Cardiac muscle cell (in vitro differentiated cells and primary cell): ENCODE measurements around the gene CASK. TPM values are rescaled to one million over a fixed set of nuclear protein-coding genes. Genes with fewer than 3 reads are reported as not detected.

ENCODE experiments used
- DNase-seq, 2 donors: peaks; one replicate each; pipeline versions ENCODE4 v3.0.0 to v3.0.0-alpha.2; 2010 to 2017; ENCODE audit warnings: low read depth in 1 of 2, low spot score in 1 of 2
- H3K27ac ChIP-seq: fragments of 200-600 bp; sonication (generic); 2 replicates; pipeline ENCODE4 v1.5.1; 2016
- H3K27me3 ChIP-seq: fragments of 200-600 bp; sonication (generic); 2 replicates; pipeline ENCODE4 v1.6.0; 2016; ENCODE audit warnings: control low read depth
- H3K36me3 ChIP-seq: fragments of 200-600 bp; sonication (generic); 2 replicates; pipeline ENCODE4 v1.5.1; 2016; ENCODE audit warnings: control low read depth
- H3K4me1 ChIP-seq: fragments of 200-600 bp; sonication (generic); 2 replicates; pipeline ENCODE4 v1.8.1; 2017; ENCODE audit warnings: low read depth, mild to moderate bottlenecking, mixed run types
- H3K4me3 ChIP-seq: fragments of 200-600 bp; sonication (generic); 2 replicates; pipeline ENCODE4 v1.5.1; 2016; ENCODE audit warnings: mild to moderate bottlenecking
- H3K9me3 ChIP-seq: fragments of 200-600 bp; sonication (generic); 2 replicates; pipeline ENCODE4 v1.5.1; 2017; ENCODE audit warnings: low read depth, mild to moderate bottlenecking, control low read depth
- polyA plus RNA-seq: library from polyadenylated mRNA; unstranded; fragments of >200 nt; fragmentation: Nextera tagmentation; extraction: Ambion mirVana; gene quantifications from 2 replicates; pipeline ENCODE4 v1.2.1, GENCODE V29; 2016
- total RNA-seq: library from RNA; depleted of rRNA; stranded (reverse); fragments of >200 nt; gene quantifications from 2 replicates; pipeline ENCODE4 v1.2.3, GENCODE V29; 2016
- TF ChIP-seq, protein P1 (sequence below): IDR thresholded peaks from 2 replicates; pipeline ENCODE4 v1.5.1; 2012; ENCODE audit warnings: low read depth, mild to moderate bottlenecking, low read length

CASK gene
- total and polyA plus RNA-seq, 2 experiments from 2014 or later = 40.0 to 44.6 TPM

DNA sequence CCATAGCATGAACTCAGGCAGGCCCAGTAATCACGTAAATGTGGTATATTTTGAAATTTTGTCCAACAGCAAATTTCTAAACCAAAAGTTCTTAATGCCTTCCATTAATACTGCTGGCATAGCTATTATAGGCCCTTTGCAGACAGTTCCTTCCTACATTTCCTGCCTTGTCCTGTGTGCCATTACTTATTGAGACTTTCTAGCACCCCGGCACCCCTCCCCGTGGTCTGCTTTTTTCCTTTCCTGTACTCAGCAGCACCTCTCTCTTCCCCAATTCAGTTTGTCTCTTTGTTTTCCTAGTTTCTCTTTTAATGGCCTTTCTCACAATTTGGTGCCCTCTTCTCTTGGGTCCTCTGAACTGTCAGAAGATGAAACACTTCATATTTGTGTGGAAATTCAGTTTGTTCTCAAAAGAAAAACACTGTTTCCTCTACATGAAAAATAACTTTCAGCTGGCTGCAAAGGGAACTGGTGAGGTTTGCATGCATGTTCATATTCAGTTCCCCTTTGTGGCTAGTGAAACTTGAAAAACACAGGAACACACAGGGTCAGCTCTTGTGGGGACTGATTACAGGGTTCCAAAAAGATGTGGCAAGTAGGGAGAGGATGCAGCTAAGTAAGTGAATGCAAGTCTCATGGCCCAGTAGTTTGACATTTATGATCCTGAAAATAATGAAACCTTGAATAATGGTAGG is 217.5 kb downstream of the CASK start:
- DNase-seq = no peak
- H3K27ac ChIP-seq = no peak overlapping the region
- TF ChIP-seq, protein P1, sequence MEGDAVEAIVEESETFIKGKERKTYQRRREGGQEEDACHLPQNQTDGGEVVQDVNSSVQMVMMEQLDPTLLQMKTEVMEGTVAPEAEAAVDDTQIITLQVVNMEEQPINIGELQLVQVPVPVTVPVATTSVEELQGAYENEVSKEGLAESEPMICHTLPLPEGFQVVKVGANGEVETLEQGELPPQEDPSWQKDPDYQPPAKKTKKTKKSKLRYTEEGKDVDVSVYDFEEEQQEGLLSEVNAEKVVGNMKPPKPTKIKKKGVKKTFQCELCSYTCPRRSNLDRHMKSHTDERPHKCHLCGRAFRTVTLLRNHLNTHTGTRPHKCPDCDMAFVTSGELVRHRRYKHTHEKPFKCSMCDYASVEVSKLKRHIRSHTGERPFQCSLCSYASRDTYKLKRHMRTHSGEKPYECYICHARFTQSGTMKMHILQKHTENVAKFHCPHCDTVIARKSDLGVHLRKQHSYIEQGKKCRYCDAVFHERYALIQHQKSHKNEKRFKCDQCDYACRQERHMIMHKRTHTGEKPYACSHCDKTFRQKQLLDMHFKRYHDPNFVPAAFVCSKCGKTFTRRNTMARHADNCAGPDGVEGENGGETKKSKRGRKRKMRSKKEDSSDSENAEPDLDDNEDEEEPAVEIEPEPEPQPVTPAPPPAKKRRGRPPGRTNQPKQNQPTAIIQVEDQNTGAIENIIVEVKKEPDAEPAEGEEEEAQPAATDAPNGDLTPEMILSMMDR = no peak
- H3K4me1 ChIP-seq = no peaks in the 10 kb centered on the region
- H3K9me3 ChIP-seq = no peaks in the 10 kb centered on the region
- no peak overlapping the region for H3K4me3 ChIP-seq
- H3K36me3 ChIP-seq = no peaks in the 10 kb centered on the region
- no peaks in the 10 kb centered on the region for H3K27me3 ChIP-seq

GRCh38 chrX:41705042-41705441 is 218.3 kb downstream of the CASK start:
- H3K4me1 ChIP-seq = no peaks in the 10 kb centered on the region
- no peaks in the 10 kb centered on the region for H3K27me3 ChIP-seq
- TF ChIP-seq, protein P1 = no peak
- DNase-seq = no peak
- H3K27ac ChIP-seq = no peak overlapping the region
- no peaks in the 10 kb centered on the region for H3K36me3 ChIP-seq
- H3K9me3 ChIP-seq = no peaks in the 10 kb centered on the region
- no peak overlapping the region for H3K4me3 ChIP-seq

DNA sequence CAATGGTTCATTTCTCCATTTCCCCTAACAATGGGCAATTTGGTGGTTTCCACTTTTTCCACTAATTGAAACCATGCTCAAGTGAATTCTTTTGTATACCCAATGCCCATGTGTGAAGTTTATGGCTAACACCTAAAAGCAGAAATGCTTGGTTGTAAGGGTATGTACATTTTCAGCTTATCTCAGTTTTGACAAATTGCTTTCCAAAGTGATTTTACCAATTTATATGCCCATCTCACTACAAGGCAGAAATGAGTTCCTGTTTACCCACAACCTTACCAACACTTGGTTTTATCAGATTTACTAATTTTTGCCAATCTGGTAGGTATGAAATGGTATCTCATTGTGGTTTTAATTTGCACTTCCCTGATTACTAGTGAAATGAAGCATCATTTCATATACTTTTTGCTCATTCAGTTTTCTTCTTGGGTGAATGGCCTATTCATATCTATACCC is 219.8 kb downstream of the CASK start:
- no peaks in the 10 kb centered on the region for H3K36me3 ChIP-seq
- H3K4me3 ChIP-seq = no peak overlapping the region
- DNase-seq = no peak
- H3K27me3 ChIP-seq = no peaks in the 10 kb centered on the region
- TF ChIP-seq, protein P1 = no peak
- H3K4me1 ChIP-seq = no peaks in the 10 kb centered on the region
- H3K9me3 ChIP-seq = no peaks in the 10 kb centered on the region
- H3K27ac ChIP-seq = no peak overlapping the region

DNA sequence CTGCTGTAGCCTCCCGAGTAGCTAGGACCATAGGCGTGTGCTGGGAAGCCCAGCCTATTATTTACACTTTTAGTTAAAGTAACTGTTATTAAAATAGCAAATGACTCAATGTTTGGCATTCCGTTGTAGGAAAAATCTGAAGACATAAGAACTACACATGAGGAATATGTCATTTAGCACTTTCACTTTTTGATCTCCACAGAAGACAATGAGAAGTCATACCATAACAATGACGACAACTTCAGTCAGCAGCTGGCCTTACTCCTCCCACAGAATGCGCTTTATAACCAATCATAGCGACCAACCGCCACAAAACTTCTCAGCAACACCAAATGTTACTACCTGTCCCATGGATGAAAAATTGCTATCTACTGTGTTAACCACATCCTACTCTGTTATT is 227.9 kb downstream of the CASK start:
- H3K27me3 ChIP-seq = no peaks in the 10 kb centered on the region
- no peak overlapping the region for H3K4me3 ChIP-seq
- H3K36me3 ChIP-seq = no peaks in the 10 kb centered on the region
- no peak overlapping the region for H3K27ac ChIP-seq
- H3K4me1 ChIP-seq = no peaks in the 10 kb centered on the region
- DNase-seq = no peak
- TF ChIP-seq, protein P1 = no peak
- H3K9me3 ChIP-seq = no peaks in the 10 kb centered on the region

DNA sequence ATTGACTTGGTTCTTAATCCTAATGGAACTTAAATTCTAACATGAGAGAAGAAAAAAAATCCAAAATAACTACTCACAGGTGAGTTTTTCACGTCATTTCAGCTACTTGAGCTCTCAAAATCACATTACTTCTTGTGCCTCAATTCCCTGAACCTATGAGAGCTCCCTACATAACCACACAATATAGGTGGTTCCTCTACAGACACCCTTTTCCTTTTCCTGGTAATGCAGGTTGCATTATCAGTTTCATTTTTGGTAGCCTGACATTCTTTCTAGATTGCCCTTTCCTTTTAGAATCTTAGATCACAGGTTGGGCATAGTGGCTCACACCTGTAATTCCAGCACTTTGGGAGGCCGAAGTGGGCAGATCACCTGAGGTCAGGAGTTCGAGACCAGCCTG is 230.3 kb downstream of the CASK start:
- TF ChIP-seq, protein P1 = no peak
- Histone ChIP-seq H3K27me3 (no peaks in the 10 kb centered on the region), H3K27ac (no peak overlapping the region)

More for the DNA sequence above, 230.3 kb downstream of the CASK start:
- Histone ChIP-seq H3K36me3 (no peaks in the 10 kb centered on the region), H3K4me1 (no peaks in the 10 kb centered on the region), H3K4me3 (no peak overlapping the region), H3K9me3 (no peaks in the 10 kb centered on the region)
- no peak for DNase-seq
